ENCODE measurements around the gene CDK17. TPM values are rescaled to one million over a fixed set of nuclear protein-coding genes. Genes with fewer than 3 reads are reported as not detected.

The CDK17 gene
- total RNA-seq, 2 experiments from 2014 or later, result 41.4 to 45.8 TPM

DNA sequence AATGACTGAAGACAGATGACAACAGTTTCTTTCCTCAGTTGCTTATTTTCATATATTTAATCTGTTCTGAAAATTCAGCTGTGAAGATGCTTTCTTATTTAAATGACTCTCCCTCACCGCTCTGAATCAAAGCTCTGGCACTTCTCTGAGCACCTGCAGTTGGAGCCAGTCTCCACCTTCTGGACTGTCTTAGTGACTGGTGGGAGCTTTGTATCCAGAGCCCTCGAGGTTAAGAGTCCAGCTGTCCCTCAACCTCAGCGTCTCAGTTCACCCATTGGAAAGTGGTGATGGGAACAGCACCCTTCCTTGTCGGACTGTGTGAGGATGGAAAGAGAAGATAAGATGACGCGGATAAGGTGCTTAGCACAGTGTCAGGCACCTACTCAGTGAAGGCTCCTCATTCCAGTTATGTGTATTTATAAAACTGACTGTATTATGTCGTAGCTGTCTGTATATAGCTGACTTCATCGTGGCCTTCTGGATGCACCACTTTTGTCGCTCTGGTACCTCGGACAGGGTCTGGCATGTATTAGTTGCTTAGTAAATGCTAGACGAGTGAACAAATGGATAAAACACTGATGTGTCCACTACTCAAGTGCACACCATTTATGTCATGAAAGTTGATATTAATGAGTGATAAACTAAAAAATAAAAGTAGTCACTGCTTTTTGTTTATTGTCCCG, 171.5 kb downstream of the CDK17 start:
- CTCF ChIA-PET, result no interaction called here
- peaks cover 14% of the 10 kb centered on the region for H3K4me1 Mint-ChIP-seq (ENCODE audit: low read depth)

More for the DNA sequence above, 171.5 kb downstream of the CDK17 start:
- Mint-ChIP-seq H3K36me3 (ENCODE audit: low read depth) (peaks cover 24% of the 10 kb centered on the region), H3K4me3 (no peak overlapping the region), H3K27ac (peak overlapping the region; percentile 1), H3K9me3 (no peaks in the 10 kb centered on the region), H3K27me3 (ENCODE audit: low read depth) (no peaks in the 10 kb centered on the region)
- no peak for DNase-seq
- intact Hi-C loops (cut with micrococcal nuclease), result no loop called here

Other genes starting within 250 kb of the CDK17 start
- gene ELK3, start 206.1 kb downstream of the CDK17 start, total RNA-seq, result 10 to 100 TPM; 11.4 to 14.1 TPM
- under 1 TPM; 0.38 to 0.64 TPM for gene CFAP54, start 89.1 kb upstream of the CDK17 start, total RNA-seq